Heart left ventricle (tissue), 13 donors: Measurements from ENCODE around the gene TMEM109.

Source experiments
- POLR2A ChIP-seq, 2 donors: fragments of 450-650 bp; IDR thresholded peaks; one replicate each; pipeline ENCODE4 v1.6.1; 2017; ENCODE audit warnings: antibody characterized with exemption in 2 of 2, mild to moderate bottlenecking in 2 of 2, moderate library complexity in 2 of 2
- TF ChIP-seq, protein P1 (sequence below), 12 donors: fragments of 200-600 bp; sonication (generic) in 4 of 12; IDR thresholded peaks; one replicate each; pipeline versions ENCODE4 v1.5.0 to v1.8.0; 2018 to 2022; ENCODE audit warnings: antibody characterized with exemption in 12 of 12, mild to moderate bottlenecking in 5 of 12
- donor health status: ischemic (EF 13 %, LVEDD 7.1; RV severe dilation, severe dysfunction).
- donor health status: DM: no; HTN: yes; CAD: no.
- donor health status: DM: no; HTN: no; CAD: no.
- donor health status: ischemic (EF 25% LVEDD 6.9; RV normal size, moderate dysfunction).
- donor health status: ischemic (EF 25% LVEDD 5.7; RV mildly dilated, moderate dysfunction).
- donor health status: ischemic (EF 35%, LVEDD 5.7; RV mildly dilated, moderate dysfunction).
- donor health status: nonischemic (EF 11% LVEDD 7.7; RV severe dilation, severe dysfunction).
- donor health status: DM: yes; HTN: yes; CAD: no.
- donor health status: PGD.
- donor health status: ischemic (EF 29% LVEDD 5.4; RV normal size, mild dysfunction).
- donor health status: nonischemic (EF 23%, LVEDD 6.1; RV moderate dilation, normal function).

DNA sequence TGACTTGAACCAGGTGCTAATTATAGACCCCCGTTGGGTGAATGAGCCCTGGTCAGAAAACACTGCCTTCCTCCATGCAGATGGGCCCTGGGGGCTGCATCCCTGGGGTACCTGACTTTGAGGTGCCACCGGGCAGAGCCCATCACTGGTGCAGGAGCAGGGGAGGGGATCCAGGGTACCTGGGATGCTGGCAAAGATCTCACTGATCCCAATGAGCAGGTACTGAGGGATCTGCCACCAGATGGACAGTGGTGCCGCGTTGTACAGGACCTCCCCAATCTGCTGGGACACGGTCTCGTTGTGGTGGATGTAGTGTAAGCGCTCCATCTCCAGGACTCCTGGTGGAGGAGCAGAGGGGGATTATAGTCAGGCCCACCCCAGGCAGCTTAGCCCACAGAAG lies 25.3 kb downstream of the TMEM109 start:
- TF ChIP-seq, protein P1, sequence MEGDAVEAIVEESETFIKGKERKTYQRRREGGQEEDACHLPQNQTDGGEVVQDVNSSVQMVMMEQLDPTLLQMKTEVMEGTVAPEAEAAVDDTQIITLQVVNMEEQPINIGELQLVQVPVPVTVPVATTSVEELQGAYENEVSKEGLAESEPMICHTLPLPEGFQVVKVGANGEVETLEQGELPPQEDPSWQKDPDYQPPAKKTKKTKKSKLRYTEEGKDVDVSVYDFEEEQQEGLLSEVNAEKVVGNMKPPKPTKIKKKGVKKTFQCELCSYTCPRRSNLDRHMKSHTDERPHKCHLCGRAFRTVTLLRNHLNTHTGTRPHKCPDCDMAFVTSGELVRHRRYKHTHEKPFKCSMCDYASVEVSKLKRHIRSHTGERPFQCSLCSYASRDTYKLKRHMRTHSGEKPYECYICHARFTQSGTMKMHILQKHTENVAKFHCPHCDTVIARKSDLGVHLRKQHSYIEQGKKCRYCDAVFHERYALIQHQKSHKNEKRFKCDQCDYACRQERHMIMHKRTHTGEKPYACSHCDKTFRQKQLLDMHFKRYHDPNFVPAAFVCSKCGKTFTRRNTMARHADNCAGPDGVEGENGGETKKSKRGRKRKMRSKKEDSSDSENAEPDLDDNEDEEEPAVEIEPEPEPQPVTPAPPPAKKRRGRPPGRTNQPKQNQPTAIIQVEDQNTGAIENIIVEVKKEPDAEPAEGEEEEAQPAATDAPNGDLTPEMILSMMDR (IDR thresholded peaks at IDR 0.05) = no peak
- TF ChIP-seq POLR2A (IDR thresholded peaks at IDR 0.05) = no peak
